Activated CD8-positive, alpha-beta memory T cell treated with anti-CD3 and anti-CD28 coated beads for 24 hours (primary cell): Measurements from ENCODE around the gene SUPT5H.
"Not testable (repeated sequence)": the region's sequence is repeated elsewhere in the genome, so short reads cannot be mapped to it uniquely, and the experiment has no call there.

Experiments used
- DNase-seq: peaks from one replicate; pipeline ENCODE4 v3.0.0-alpha.2; 2020

Gene SUPT5H

DNA sequence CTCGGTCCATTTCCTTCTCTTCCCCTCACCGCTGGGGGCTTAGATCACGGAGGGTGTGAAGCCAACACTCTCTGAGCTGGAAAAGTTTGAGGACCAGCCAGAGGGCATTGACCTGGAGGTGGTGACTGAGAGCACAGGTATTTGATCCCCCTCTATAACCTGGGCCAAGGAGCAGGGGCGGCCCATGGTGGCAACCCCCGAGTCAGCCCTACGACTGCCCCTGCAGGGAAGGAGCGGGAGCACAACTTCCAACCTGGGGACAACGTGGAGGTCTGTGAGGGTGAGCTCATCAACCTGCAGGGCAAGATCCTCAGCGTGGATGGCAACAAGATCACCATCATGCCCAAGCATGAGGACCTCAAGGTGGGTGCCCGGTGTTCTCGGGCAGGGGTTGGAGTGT is 23.7 kb downstream of the SUPT5H start:
- DNase-seq, result no peak

DNA sequence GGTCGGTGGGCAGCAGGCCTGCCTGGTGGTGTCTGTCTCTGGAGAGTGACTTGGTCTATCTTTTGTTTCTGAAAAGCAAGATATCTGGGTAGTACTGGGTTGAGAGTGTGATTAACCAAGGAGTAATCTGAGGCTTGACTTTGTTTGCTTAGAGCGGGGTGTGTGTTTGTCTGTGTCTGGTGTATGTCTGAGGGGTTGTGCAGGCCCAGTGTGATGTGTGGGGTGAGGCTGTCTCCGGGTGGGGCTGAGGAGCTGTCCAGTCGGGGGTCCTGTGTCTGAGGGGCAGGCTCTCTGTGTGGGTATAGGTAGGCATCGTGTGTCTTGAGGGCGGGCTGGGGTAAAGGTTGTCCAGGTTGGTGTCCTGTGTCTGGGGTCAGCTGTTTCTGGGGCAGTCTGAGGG is 24.2 kb downstream of the SUPT5H start:
- no peak for DNase-seq

GRCh38 chr19:39470724-39471339 is 25.4 kb downstream of the SUPT5H start:
- DNase-seq, result no peak

DNA sequence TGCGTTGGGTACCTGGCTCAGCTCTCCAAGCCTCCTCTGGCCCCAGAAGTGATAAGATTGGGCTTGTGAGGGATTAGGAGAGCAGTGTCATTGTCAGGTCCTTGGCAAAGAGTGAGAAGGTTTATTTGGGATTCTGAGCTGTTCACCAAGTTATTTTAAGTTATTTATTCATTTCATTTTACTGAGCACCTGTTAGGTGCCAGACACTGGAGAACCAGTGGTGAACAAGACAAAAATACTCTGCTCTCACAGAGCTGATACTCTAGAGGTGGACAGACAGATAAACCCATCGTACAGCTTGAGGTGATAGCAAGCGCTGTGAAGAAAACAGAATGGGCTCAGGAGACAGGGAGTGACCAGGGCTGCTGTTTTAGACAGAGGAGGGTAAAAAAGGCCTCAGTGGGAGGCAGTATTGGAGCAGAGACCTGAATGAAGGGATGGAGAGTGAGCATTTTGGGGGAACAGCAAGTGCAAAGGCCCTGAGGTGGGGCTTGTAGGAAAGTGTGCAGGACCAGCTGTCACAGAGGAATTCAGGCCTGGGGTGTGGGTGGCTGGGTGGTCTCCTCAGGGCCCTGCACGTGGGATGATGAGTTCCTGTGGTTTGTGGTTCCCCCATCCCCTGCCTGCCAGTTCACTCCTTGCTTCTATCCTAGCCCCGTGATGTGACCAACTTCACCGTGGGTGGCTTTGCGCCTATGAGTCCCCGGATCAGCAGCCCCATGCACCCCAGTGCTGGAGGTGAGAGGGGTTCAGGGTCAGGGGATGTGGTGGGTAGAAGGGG is 26.6 kb downstream of the SUPT5H start:
- DNase-seq, result no peak

GRCh38 chr19:39472746-39473442 is 27.5 kb downstream of the SUPT5H start:
- no peak for DNase-seq

GRCh38 chr19:39473443-39473960 is 28.1 kb downstream of the SUPT5H start:
- DNase-seq, result no peak

DNA sequence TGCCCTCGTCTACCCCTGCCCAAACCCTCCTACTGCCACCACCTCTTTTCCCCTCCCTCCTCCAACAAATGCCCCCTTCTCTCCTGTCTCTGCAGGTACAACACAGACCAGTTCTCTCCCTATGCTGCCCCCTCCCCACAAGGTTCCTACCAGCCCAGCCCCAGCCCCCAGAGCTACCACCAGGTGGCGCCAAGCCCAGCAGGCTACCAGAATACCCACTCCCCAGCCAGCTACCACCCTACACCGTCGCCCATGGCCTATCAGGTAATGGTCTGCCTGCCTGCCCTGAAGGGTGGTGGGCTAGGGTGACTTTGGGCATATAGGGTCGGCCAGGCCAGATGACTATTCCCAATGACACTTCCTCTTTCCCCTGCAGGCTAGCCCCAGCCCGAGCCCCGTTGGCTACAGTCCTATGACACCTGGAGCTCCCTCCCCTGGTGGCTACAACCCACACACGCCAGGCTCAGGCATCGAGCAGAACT is 28.8 kb downstream of the SUPT5H start:
- peak; percentile 87 for DNase-seq

DNA sequence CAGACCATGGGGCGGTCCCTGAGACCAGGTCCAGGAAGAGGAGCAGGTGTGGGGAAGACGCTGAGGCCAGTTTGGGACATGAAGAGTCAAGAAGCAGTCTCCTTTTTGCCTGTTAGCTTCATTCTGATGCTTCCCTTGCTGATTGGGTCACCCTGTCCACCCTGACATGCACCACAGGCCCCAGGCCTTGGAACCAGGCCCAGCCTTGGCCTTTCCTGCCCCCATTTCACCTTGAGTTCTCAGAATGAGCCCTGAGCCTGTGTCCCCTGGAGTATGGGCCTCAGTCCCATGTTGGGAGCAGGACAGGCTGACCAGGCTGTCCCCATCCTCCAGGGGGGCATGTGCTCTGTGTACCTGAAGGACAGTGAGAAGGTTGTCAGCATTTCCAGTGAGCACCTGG is 30.4 kb downstream of the SUPT5H start:
- no peak for DNase-seq

DNA sequence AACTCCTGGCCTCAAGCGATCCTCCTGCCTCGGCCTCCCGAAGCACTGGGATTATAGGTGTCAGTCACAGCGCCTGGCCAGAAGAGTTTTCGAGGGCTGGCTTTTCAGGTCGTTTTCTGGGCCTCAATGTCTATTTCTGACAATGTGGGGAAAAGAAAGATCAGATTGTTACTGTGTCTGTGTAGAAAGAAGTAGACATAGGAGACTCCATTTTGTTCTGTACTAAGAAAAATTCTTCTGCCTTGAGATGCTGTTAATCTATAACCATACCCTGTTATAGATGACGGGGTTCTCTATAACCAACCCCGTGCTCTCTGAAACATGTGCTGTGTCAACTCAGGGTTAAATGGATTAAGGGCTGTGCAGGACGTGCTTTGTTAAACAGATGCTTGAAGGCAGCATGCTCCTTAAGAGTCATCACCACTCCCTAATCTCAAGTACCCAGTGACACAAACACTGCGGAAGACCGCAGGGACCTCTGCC is 34.0 kb downstream of the SUPT5H start:
- not testable (repeated sequence) for DNase-seq

- DNase-seq, result no peak
Measured at GRCh38 chr19:39479916-39480315, 34.5 kb downstream of the SUPT5H start.

DNA sequence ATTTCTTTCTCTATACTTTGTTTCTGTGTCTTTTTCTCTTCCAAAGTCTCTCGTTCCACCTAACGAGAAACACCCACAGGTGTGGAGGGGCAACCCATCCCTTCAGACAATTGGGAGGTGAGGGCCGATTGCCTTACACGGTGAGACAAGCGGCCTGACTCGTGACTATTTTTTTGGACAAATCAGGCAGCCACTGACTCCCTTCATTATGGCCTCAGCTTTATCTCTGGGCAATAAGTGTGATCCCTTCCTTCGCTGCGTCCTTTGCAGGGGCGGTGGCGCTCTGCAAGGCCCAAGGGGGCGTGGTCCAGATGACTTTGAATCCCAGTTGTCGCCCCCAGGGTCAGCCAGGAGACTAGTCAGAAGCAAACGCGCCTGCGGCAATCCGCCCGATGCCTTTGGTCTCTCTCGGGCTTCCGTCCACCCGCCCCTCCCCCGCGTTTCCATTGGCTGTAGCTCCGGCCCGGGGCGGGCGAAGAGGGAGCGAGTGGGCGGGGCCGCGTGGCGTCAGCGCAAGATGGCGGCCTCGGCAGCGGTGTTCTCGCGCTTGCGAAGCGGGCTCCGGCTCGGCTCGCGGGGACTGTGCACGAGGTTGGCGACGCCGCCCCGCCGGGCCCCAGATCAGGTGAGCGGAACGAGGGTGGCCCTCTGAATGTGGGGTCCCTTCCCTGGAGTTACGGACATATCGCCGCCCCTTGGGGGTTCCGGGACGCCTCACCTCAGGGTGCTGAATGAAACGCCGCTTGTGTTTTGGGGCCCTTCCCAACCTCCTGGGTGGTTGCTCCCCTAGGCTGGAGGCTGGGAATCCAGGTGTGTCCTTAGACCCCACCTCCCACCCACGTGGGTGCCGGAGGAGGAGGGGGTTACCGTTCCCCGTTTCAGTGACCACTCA is 35.2 kb downstream of the SUPT5H start, which contains the start of gene TIMM50:
TSS of gene TIMM50 (plus strand) at position 502 of the 892 bp plus-strand sequence. CDS start at position 518, 16 bp downstream.
- DNase-seq, result peak; percentile 99

DNA sequence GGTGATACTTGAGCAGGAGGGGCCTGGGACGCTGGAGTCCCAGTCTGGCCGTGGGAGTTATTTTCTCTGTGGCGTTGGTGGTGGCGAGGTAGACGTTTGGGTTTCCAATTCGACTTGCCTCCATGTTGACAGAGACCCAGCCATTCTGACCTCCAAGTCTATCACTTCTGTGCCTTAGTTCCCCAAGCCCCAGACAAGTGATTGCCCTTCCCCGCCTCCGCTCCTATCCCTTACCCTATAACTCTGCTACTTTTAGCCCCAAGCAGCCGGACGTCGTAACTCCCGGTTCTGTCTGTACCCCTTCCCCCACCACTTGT is 35.8 kb downstream of the SUPT5H start:
- DNase-seq, result no peak

- DNase-seq, result no peak
Measured at GRCh38 chr19:39481676-39482075, 36.3 kb downstream of the SUPT5H start.

DNA sequence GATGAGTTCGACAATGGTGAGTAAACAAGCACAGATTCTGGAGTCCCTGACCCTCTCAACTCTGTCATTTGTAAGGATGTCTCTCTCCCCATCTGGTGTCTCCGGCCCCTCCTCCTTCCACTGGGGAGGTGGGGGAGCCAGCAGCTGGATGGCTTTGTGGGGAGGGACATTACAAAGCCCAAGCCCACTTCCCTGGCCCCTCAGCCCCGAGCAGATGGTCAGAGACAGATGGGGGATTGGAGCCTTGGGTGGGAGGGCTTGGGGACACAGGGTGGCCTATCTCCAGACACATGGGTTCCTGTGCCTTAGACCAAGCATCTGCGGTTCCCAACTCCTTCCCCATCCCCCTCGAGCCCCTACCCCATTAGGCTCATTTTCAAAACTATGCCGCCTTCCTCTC is 37.8 kb downstream of the SUPT5H start:
- DNase-seq, result no peak

DNA sequence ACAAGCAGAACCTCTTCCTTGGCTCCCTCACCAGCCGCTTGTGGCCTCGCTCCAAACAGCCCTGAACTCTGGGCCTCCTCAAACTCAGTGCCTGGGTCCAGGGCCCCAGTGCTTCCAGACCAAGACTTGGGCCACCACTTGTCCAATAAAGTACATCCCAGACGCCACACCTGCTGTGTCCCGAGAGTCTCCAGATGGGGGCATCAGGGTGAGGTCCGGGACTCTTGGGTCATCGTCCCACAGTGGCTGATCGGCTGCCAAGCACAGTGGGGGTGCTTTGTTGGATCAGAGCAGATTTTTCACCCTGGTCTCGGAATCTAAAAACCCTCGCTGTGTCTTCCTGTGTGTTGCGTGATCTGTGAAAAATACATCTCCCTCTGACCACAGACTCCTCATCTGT is 44.4 kb downstream of the SUPT5H start:
- DNase-seq, result no peak

DNA sequence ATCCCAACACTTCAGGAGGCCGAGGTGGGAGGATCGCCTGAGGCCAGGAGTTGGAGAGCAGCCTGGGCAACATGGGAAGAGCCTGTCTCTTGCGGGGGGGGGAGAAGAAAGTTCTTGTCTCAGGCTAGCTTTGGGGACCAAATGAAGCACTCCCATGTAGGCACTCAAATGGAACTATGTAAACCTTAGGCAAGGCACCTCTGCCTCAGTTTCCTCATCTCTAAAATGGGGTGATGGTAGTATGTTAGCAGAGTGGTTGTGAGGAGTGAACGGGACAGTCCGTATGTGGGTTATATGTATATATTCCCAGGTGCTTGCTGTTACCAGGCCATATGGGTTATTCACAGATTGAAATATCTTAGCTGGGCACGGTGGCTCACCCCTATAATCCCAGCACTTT is 46.8 kb downstream of the SUPT5H start:
- no peak for DNase-seq

DNA sequence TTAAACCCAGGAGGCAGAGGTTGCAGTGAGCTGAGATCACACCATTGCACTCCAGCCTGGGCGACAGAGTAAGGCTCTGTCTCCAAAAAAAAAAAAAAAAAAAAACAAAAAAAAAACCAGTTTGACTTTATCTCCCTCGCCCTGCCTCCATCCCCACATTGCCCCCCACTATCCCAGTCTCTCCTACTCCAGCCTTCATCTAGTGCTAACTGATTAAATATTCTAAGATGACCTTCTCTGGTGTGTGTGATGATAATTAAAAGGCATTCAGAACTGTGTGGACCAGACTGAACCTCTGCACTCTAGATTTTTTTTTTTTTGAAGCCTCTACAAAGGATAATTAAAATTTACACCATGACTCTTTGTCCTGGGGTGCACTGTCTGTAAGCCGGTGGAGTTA is 47.4 kb downstream of the SUPT5H start:
- no peak for DNase-seq

- no peak for DNase-seq
Measured at GRCh38 chr19:39494661-39495060, 49.3 kb downstream of the SUPT5H start.

- DNase-seq, result no peak
Measured at GRCh38 chr19:39496063-39496462, 50.7 kb downstream of the SUPT5H start.

DNA sequence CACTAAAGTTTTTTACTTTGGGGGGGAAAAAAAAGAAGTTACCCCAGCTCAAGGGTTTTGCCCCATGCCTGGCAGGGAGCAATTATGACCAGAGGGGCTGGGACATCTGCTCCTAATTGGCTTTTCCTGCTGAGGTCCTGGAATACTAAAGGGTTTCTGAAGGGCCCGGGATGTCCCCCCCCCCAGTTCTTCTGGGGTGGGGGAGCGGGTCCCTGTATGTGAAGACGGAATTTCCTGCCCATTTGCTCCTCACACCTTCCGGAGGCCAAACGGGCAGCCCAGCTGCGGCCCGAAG is 52.3 kb downstream of the SUPT5H start:
- DNase-seq, result no peak

DNA sequence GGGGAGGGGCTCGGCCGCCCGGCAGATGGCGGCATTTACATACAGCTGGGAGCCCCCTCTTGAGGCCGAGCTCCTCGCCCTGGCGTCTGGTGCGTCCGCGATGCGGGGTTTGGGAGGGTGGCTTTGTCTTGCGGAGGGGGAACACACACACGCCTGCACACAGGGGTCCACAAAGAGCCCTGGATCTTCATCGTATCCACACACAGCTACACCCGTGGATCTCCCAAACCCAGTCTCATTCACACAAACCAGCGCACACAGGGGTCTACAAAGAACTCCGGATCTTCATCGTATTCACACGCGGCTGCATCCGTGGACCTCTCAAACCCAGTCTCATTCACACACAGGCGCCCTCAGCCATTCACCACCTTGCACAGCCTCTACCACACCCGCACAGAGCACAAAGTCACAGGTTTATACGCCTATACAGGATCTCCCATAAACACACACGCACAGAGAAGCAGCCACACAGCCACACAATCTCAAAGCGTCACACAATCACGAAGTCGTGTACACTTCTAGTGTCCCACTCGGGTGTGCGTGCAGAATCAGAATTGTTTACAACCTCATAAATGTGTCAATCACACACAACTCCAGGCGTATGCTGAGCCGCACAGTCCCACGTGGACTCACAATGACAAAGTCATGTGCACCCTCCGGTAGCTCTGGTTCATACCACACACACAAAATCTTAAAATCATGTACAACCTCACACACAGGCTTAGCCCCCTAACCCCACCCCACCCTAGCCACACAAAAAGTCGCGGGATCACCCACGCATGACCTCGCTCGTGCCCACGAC is 52.8 kb downstream of the SUPT5H start:
- peak; percentile 68 for DNase-seq
